Smooth muscle cell of the coronary artery (primary cell): ENCODE measurements around the gene PCDHB16. TPM values are rescaled to one million over a fixed set of nuclear protein-coding genes. Genes with fewer than 3 reads are reported as not detected.

Experiments used
- total RNA-seq: library from RNA; depleted of rRNA; stranded (reverse); fragments of >200 nt; gene quantifications from 2 replicates; pipeline ENCODE4 v1.2.3, GENCODE V29; 2014; ENCODE audit warnings: low replicate concordance

Gene PCDHB16
- 0.23 and 0.70 TPM in 2 replicates for total RNA-seq

GRCh38 chr5:141182248-141182647 lies at the start of gene PCDHB16:
PCDHB16 (plus strand) TSS chr5:141182387; CDS start chr5:141182560, 173 bp downstream.

GRCh38 chr5:141135030-141135717 lies 47.0 kb upstream of the PCDHB16 start, which contains the start of gene PCDHB5:
PCDHB5 (plus strand) TSS chr5:141135206; CDS start chr5:141135435, 229 bp downstream.

GRCh38 chr5:141149812-141150211 lies 32.4 kb upstream of the PCDHB16 start, which contains the start of gene PCDHB6:
PCDHB6 (plus strand) TSS chr5:141150057; CDS start chr5:141150258, 201 bp downstream.

GRCh38 chr5:141172381-141173204 lies 9.6 kb upstream of the PCDHB16 start, which contains the start of gene PCDHB7:
PCDHB7 (plus strand) TSS chr5:141172644; CDS start chr5:141172836, 192 bp downstream.

GRCh38 chr5:141177577-141178191 lies 4.5 kb upstream of the PCDHB16 start, which contains the start of gene PCDHB8:
PCDHB8 (plus strand) TSS chr5:141177790; CDS start chr5:141178035, 245 bp downstream.

GRCh38 chr5:141186897-141187512 lies 4.8 kb downstream of the PCDHB16 start, which contains the start of gene PCDHB9:
PCDHB9 (plus strand) TSS chr5:141187161; CDS start chr5:141187319, 158 bp downstream.

GRCh38 chr5:141192110-141192725 lies 10.0 kb downstream of the PCDHB16 start, which contains the start of gene PCDHB10:
PCDHB10 (plus strand) TSS chr5:141192353; CDS start chr5:141192553, 200 bp downstream.

GRCh38 chr5:141199359-141200235 lies 17.4 kb downstream of the PCDHB16 start, which contains the start of gene PCDHB11:
PCDHB11 (plus strand) TSS chr5:141199627; CDS start chr5:141199775, 148 bp downstream.

GRCh38 chr5:141208478-141208877 lies 26.3 kb downstream of the PCDHB16 start, which contains the start of gene PCDHB12:
PCDHB12 (plus strand) TSS chr5:141208719; CDS start chr5:141208908, 189 bp downstream.

GRCh38 chr5:141213656-141214339 lies 31.6 kb downstream of the PCDHB16 start, which contains the start of gene PCDHB13:
PCDHB13 (plus strand) TSS chr5:141213919; CDS start chr5:141214124, 205 bp downstream.

GRCh38 chr5:141223112-141223783 lies 41.1 kb downstream of the PCDHB16 start, which contains the start of gene PCDHB14:
PCDHB14 (plus strand) TSS chr5:141223343; CDS start chr5:141223506, 163 bp downstream.

Other genes starting within 250 kb of the PCDHB16 start
- 0.15 and 2.3 TPM in 2 replicates for gene PCDHAC2, start 215.9 kb upstream of the PCDHB16 start, total RNA-seq
- not detected in 2 replicates for gene PCDHB1, start 131.0 kb upstream of the PCDHB16 start, total RNA-seq
- 1.1 and 3.7 TPM in 2 replicates for gene PCDHB2, start 87.8 kb upstream of the PCDHB16 start, total RNA-seq
- 0.15 and 1.1 TPM in 2 replicates for gene PCDHB3, start 81.9 kb upstream of the PCDHB16 start, total RNA-seq
- 0.08 and 0.23 TPM in 2 replicates for gene PCDHB4, start 60.6 kb upstream of the PCDHB16 start, total RNA-seq
- gene PCDHB5, start 47.2 kb upstream of the PCDHB16 start, total RNA-seq, result 2.3 and 3.7 TPM in 2 replicates
- gene PCDHB6, start 32.3 kb upstream of the PCDHB16 start, total RNA-seq, result 0.08 TPM in 1 of 2 replicates, not detected in the other
- 0.30 and 0.47 TPM in 2 replicates for gene PCDHB7, start 9.7 kb upstream of the PCDHB16 start, total RNA-seq
- 0.23 and 0.35 TPM in 2 replicates for gene PCDHB8, start 4.6 kb upstream of the PCDHB16 start, total RNA-seq
- gene PCDHB9, start 4.8 kb downstream of the PCDHB16 start, total RNA-seq, result 0.12 and 0.30 TPM in 2 replicates
- 0.59 and 0.68 TPM in 2 replicates for gene PCDHB10, start 10.0 kb downstream of the PCDHB16 start, total RNA-seq
- gene PCDHB11, start 17.2 kb downstream of the PCDHB16 start, total RNA-seq, result 0.38 and 0.70 TPM in 2 replicates
- gene PCDHB12, start 26.3 kb downstream of the PCDHB16 start, total RNA-seq, result 0.15 and 0.23 TPM in 2 replicates
- 0.59 and 0.75 TPM in 2 replicates for gene PCDHB13, start 31.5 kb downstream of the PCDHB16 start, total RNA-seq
- gene PCDHB14, start 41.0 kb downstream of the PCDHB16 start, total RNA-seq, result 0.59 and 2.1 TPM in 2 replicates
- gene PCDHB15, start 63.0 kb downstream of the PCDHB16 start, total RNA-seq, result 0.70 and 1.2 TPM in 2 replicates
- 0.23 TPM in 1 of 2 replicates, not detected in the other for gene SLC25A2, start 121.7 kb downstream of the PCDHB16 start, total RNA-seq
- 69.5 and 80.4 TPM in 2 replicates for gene TAF7, start 138.4 kb downstream of the PCDHB16 start, total RNA-seq
- gene PCDHGA1, start 148.1 kb downstream of the PCDHB16 start, total RNA-seq, result 0.75 and 1.3 TPM in 2 replicates
- gene PCDHGA2, start 156.4 kb downstream of the PCDHB16 start, total RNA-seq, result 1.2 and 1.7 TPM in 2 replicates
- gene PCDHGA3, start 161.4 kb downstream of the PCDHB16 start, total RNA-seq, result 0.23 and 0.98 TPM in 2 replicates
- gene PCDHGB1, start 167.7 kb downstream of the PCDHB16 start, total RNA-seq, result 1.5 and 2.4 TPM in 2 replicates
- 3.2 and 4.4 TPM in 2 replicates for gene PCDHGA4, start 172.6 kb downstream of the PCDHB16 start, total RNA-seq
- gene PCDHGB2, start 177.6 kb downstream of the PCDHB16 start, total RNA-seq, result 1.6 and 2.0 TPM in 2 replicates
- gene PCDHGA5, start 181.8 kb downstream of the PCDHB16 start, total RNA-seq, result 0.98 and 1.3 TPM in 2 replicates
- gene PCDHGB3, start 187.9 kb downstream of the PCDHB16 start, total RNA-seq, result 3.5 and 5.6 TPM in 2 replicates
- gene PCDHGA6, start 191.5 kb downstream of the PCDHB16 start, total RNA-seq, result 2.2 and 2.3 TPM in 2 replicates
- 2.3 and 2.8 TPM in 2 replicates for gene PCDHGA7, start 200.4 kb downstream of the PCDHB16 start, total RNA-seq
- 22.8 and 23.2 TPM in 2 replicates for gene PCDHGB4, start 205.3 kb downstream of the PCDHB16 start, total RNA-seq
- gene PCDHGA8, start 210.2 kb downstream of the PCDHB16 start, total RNA-seq, result 2.0 and 4.0 TPM in 2 replicates
- gene PCDHGB5, start 215.6 kb downstream of the PCDHB16 start, total RNA-seq, result 11.5 and 16.9 TPM in 2 replicates
- 1.7 and 2.8 TPM in 2 replicates for gene PCDHGA9, start 220.4 kb downstream of the PCDHB16 start, total RNA-seq
- gene PCDHGB6, start 225.6 kb downstream of the PCDHB16 start, total RNA-seq, result 1.9 and 3.5 TPM in 2 replicates
- gene PCDHGA10, start 230.6 kb downstream of the PCDHB16 start, total RNA-seq, result 2.6 and 4.2 TPM in 2 replicates
- gene PCDHGB7, start 235.3 kb downstream of the PCDHB16 start, total RNA-seq, result 6.7 and 7.3 TPM in 2 replicates
- 4.7 and 7.1 TPM in 2 replicates for gene PCDHGA11, start 238.7 kb downstream of the PCDHB16 start, total RNA-seq
- 5.8 and 9.9 TPM in 2 replicates for gene PCDHGA12, start 248.1 kb downstream of the PCDHB16 start, total RNA-seq